Measurements from ENCODE around the gene ZMIZ1.

- TF ChIP-seq REST (IDR thresholded peaks at IDR 0.05) (no peak), CTCF (IDR thresholded peaks at IDR 0.05; ENCODE audit: low read depth, low read length, missing input control) (no peak)
Measured at GRCh38 chr10:79111427-79111826, 42.7 kb downstream of the ZMIZ1 start.
